Measurements from ENCODE around the gene SAT1. TPM values are rescaled to one million over a fixed set of nuclear protein-coding genes. Genes with fewer than 3 reads are reported as not detected.

The SAT1 gene
- total RNA-seq, 4 donors from 2014 or later = 167 to 405 (median 277) TPM

DNA sequence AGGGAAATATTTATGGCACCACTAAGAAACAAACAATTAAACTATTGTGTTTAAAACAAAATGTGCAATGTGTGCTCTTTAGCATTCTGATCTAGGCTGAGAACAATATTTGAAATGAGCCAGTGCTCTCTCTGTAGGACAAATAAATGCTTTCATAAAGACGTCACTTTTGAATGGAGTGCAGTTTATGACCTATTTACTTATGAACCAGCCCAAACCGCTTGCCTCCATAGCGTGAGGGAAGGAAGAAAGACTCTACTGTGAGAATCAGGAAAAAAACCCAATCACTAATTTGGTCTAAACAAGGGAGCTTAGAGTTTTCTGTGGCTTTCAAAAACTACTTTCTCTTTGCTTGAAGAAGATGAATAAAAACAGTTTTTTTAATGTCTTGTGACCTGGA is 39.4 kb downstream of the SAT1 start:
- Histone ChIP-seq H3K4me1 (no peaks in the 10 kb centered on the region), H3K27ac (no peak overlapping the region), H3K36me3 (no peaks in the 10 kb centered on the region), H3K9me3 (no peaks in the 10 kb centered on the region), H3K4me3 (no peak overlapping the region), H3K27me3 (no peaks in the 10 kb centered on the region)
- TF ChIP-seq POLR2A (IDR thresholded peaks at IDR 0.05) = no peak
- TF ChIP-seq EP300 (IDR thresholded peaks at IDR 0.05) = no peak
- no peak for ATAC-seq
- 46 to 71% methylated on average over 3 of the region's 3 CpGs for WGBS, 2 donors (ENCODE audit: low coverage in 1 of 2)

DNA sequence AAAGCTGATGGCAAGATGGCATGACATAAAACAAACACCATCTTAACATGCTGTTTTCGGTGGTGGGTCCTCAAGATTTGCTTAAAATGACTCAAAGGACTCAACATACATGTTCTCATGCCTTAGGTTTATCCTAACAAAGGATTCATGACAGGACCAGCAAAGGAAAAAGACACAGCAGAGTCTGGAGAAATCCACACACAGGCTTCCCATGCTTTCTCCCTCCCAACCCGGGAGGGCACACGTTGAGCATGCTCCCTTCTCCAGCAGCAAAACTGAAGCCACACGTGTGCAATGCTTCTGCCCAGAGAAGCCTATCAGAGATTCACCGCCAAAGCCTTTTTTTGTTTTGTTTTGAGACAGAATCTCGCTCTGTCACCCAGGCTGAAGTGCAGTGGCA is 39.9 kb downstream of the SAT1 start:
- TF ChIP-seq EP300 (IDR thresholded peaks at IDR 0.05) = no peak
- no peak for TF ChIP-seq CTCF (IDR thresholded peaks at IDR 0.05)
- TF ChIP-seq POLR2A (IDR thresholded peaks at IDR 0.05) = no peak
- TF ChIP-seq POLR2AphosphoS5 (IDR thresholded peaks at IDR 0.05) = no peak

DNA sequence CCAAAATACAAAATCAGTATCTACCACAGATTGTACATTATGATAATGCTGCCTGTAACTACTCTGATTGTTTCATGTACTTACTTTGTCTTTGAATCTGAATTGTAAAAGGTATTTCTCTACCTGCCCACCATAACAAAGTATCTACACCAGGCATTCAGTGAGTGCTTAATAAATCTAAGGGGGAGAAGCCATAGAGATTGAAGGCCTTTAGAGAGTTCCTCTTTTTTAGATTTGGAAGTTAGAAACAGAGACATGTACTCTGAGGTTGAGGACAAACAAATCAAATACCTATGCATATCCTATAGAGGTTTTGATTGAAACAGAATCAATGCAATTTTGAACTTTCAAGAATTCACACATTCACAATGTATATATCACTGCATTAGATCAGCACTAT is 42.7 kb downstream of the SAT1 start:
- no peaks in the 10 kb centered on the region for H3K9me3 ChIP-seq
- no peak for ATAC-seq
- no peak for TF ChIP-seq POLR2AphosphoS5 (IDR thresholded peaks at IDR 0.05)
- no peak for TF ChIP-seq CTCF (IDR thresholded peaks at IDR 0.05)
- no peak for TF ChIP-seq EP300 (IDR thresholded peaks at IDR 0.05)
- TF ChIP-seq POLR2A (IDR thresholded peaks at IDR 0.05) = no peak
- no peak overlapping the region for H3K4me3 ChIP-seq
- H3K36me3 ChIP-seq = no peaks in the 10 kb centered on the region
- no peak overlapping the region for H3K27ac ChIP-seq
- no peaks in the 10 kb centered on the region for H3K4me1 ChIP-seq
- no peaks in the 10 kb centered on the region for H3K27me3 ChIP-seq

More for the DNA sequence above, 39.9 kb downstream of the SAT1 start:
- no peak for ATAC-seq
- H3K4me3 ChIP-seq = no peak overlapping the region
- no peaks in the 10 kb centered on the region for H3K9me3 ChIP-seq
- no peak overlapping the region for H3K27ac ChIP-seq
- H3K4me1 ChIP-seq = no peaks in the 10 kb centered on the region
- WGBS, 2 donors (ENCODE audit: low coverage in 1 of 2) = 79 to 86% methylated on average over 1 to 6 of the region's 6 CpGs
- no peaks in the 10 kb centered on the region for H3K27me3 ChIP-seq
- H3K36me3 ChIP-seq = no peaks in the 10 kb centered on the region

GRCh38 chrX:23826216-23826615 is 43.2 kb downstream of the SAT1 start:
- TF ChIP-seq POLR2A (IDR thresholded peaks at IDR 0.05) = no peak
- no peak for TF ChIP-seq POLR2AphosphoS5 (IDR thresholded peaks at IDR 0.05)
- no peak for TF ChIP-seq CTCF (IDR thresholded peaks at IDR 0.05)
- no peak for TF ChIP-seq EP300 (IDR thresholded peaks at IDR 0.05)
- Histone ChIP-seq H3K27me3 (no peaks in the 10 kb centered on the region), H3K27ac (no peak overlapping the region), H3K4me1 (no peaks in the 10 kb centered on the region), H3K9me3 (no peaks in the 10 kb centered on the region), H3K36me3 (no peaks in the 10 kb centered on the region), H3K4me3 (no peak overlapping the region)
- WGBS, 2 donors (ENCODE audit: low coverage in 1 of 2) = 75 to 89% methylated on average over 1 to 3 of the region's 3 CpGs
- ATAC-seq = no peak

- Histone ChIP-seq H3K27me3 (no peaks in the 10 kb centered on the region), H3K4me1 (no peaks in the 10 kb centered on the region), H3K4me3 (no peak overlapping the region), H3K9me3 (no peaks in the 10 kb centered on the region), H3K36me3 (no peaks in the 10 kb centered on the region), H3K27ac (no peak overlapping the region)
- TF ChIP-seq EP300 (IDR thresholded peaks at IDR 0.05) = no peak
- TF ChIP-seq CTCF (IDR thresholded peaks at IDR 0.05) = no peak
- TF ChIP-seq POLR2AphosphoS5 (IDR thresholded peaks at IDR 0.05) = no peak
- no peak for TF ChIP-seq POLR2A (IDR thresholded peaks at IDR 0.05)
- ATAC-seq = no peak
Observed at GRCh38 chrX:23826653-23827052, 43.7 kb downstream of the SAT1 start.

DNA sequence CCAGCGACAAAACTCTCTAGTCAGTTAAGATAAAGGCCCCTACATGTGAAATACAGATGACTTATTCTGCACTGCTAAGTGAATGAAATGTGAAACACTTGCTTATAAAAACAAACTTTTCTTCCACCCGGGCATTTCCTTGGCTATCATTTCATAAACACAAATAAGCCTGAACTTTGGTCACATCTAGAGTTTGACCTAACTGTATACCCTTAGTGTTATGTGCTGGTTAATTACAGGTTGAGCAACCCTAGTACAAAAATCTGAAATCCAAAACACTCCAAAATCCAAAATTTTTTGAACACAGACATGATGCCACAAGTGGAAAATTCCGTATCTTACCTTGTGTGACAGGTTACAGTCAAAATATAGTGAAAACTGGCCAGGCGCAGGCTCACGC is 45.9 kb downstream of the SAT1 start:
- TF ChIP-seq POLR2AphosphoS5 (IDR thresholded peaks at IDR 0.05) (no peak), POLR2A (IDR thresholded peaks at IDR 0.05) (no peak), CTCF (IDR thresholded peaks at IDR 0.05) (no peak), EP300 (IDR thresholded peaks at IDR 0.05) (no peak)
- H3K9me3 ChIP-seq = no peaks in the 10 kb centered on the region
- WGBS, 2 donors (ENCODE audit: low coverage in 1 of 2) = 70% methylated on average over 4 of the region's 5 CpGs; no CpG with 5 or more reads in 1 of the 2 donors

More for the DNA sequence above, 45.9 kb downstream of the SAT1 start:
- Histone ChIP-seq H3K4me3 (no peak overlapping the region), H3K36me3 (no peaks in the 10 kb centered on the region), H3K4me1 (no peaks in the 10 kb centered on the region), H3K27ac (no peak overlapping the region), H3K27me3 (no peaks in the 10 kb centered on the region)
- ATAC-seq = no peak
